Measurements from ENCODE around the gene SLC22A15. TPM values are rescaled to one million over a fixed set of nuclear protein-coding genes. Genes with fewer than 3 reads are reported as not detected.
"Not testable (repeated sequence)": the region's sequence is repeated elsewhere in the genome, so short reads cannot be mapped to it uniquely, and the experiment has no call there.

The SLC22A15 gene
- polyA plus RNA-seq, 1 donor (not counting 4 experiments of a cell fraction or from before 2014, with no cell fraction given): 14.9 TPM

- Histone ChIP-seq H3K9me3 (ENCODE audit: control insufficient read depth, low read depth, low read length) (no peaks in the 10 kb centered on the region), H2AFZ (ENCODE audit: control insufficient read depth, low read length) (no peak overlapping the region), H3K4me2 (ENCODE audit: control insufficient read depth, extremely low read depth, insufficient read depth, low read depth, low read length) (no peak overlapping the region), H3K27ac (ENCODE audit: control insufficient read depth, insufficient read depth, low read length) (no peak overlapping the region), H3K27me3 (ENCODE audit: control insufficient read depth, extremely low read depth, insufficient read depth, low read length) (no peaks in the 10 kb centered on the region), H3K9me1 (ENCODE audit: control insufficient read depth, extremely low read depth, insufficient read depth, low read length) (no peaks in the 10 kb centered on the region), H3K79me2 (ENCODE audit: control insufficient read depth, insufficient read depth, low read length) (no peaks in the 10 kb centered on the region), H3K4me3 (ENCODE audit: control insufficient read depth in 2 of 3, extremely low read depth in 1 of 3, insufficient read depth in 2 of 3, low read depth in 1 of 3, low read length in 3 of 3) (no peak overlapping the region), H3K9ac (ENCODE audit: control insufficient read depth, extremely low read depth, insufficient read depth, low read length) (no peak overlapping the region), H3K4me1 (ENCODE audit: control insufficient read depth, extremely low read depth, insufficient read depth, low read length) (no peaks in the 10 kb centered on the region), H4K20me1 (ENCODE audit: control insufficient read depth, extremely low read depth, insufficient read depth, low read length) (no peaks in the 10 kb centered on the region), H3K36me3 (ENCODE audit: control insufficient read depth in 2 of 2, extremely low read depth in 1 of 2, insufficient read depth in 2 of 2, low read length in 2 of 2) (no peaks in the 10 kb centered on the region)
- FAIRE-seq: no peak
- dilution Hi-C loops (cut with MboI; ENCODE audit: extremely low pct_ligation_motif_present, low sequenced_read_pairs): no loop called here
- DNase-seq (ENCODE audit: low read depth, low spot score): no peak
- TF ChIP-seq EZH2 (IDR thresholded peaks at IDR 0.05; ENCODE audit: low read length): no peak
- TF ChIP-seq CTCF (optimal IDR thresholded peaks at IDR 0.05 in 1 of 3, IDR thresholded peaks at IDR 0.05 in 1 of 3, conservative IDR thresholded peaks at IDR 0.05 in 1 of 3; ENCODE audit: extremely low read depth in 1 of 3, insufficient read depth in 2 of 3, low read length in 3 of 3): no peak
Measured at GRCh38 chr1:115969509-115969908, 6.8 kb upstream of the SLC22A15 start.

DNA sequence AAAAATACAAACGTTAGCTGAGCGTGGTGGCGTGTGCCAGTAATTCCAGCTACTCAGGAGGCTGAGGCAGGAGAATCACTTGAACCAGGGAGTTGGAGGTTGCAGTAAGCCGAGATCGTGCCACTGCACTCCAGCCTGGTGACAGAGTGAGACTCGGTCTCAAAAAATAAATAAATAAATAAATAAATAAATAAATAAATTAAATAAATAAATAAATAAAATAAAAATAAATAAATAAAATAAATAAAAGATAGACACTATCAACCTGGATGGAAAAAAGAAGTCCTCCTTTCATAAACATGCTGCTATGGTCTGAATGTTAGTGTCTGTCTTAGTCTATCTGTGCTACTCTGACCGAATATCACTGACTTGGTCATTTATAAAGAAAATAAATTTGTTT, 4.5 kb upstream of the SLC22A15 start:
- H4K20me1 ChIP-seq (ENCODE audit: control insufficient read depth, extremely low read depth, insufficient read depth, low read length); DNase-seq (ENCODE audit: low read depth, low spot score); H3K4me2 ChIP-seq (ENCODE audit: control insufficient read depth, extremely low read depth, insufficient read depth, low read depth, low read length); H3K9me1 ChIP-seq (ENCODE audit: control insufficient read depth, extremely low read depth, insufficient read depth, low read length); H3K27me3 ChIP-seq (ENCODE audit: control insufficient read depth, extremely low read depth, insufficient read depth, low read length); H3K9ac ChIP-seq (ENCODE audit: control insufficient read depth, extremely low read depth, insufficient read depth, low read length); H3K4me3 ChIP-seq (ENCODE audit: control insufficient read depth in 2 of 3, extremely low read depth in 1 of 3, insufficient read depth in 2 of 3, low read depth in 1 of 3, low read length in 3 of 3); H3K4me1 ChIP-seq (ENCODE audit: control insufficient read depth, extremely low read depth, insufficient read depth, low read length); H3K9me3 ChIP-seq (ENCODE audit: control insufficient read depth, low read depth, low read length); H3K27ac ChIP-seq (ENCODE audit: control insufficient read depth, insufficient read depth, low read length); H3K36me3 ChIP-seq (ENCODE audit: control insufficient read depth in 2 of 2, extremely low read depth in 1 of 2, insufficient read depth in 2 of 2, low read length in 2 of 2); dilution Hi-C loops (cut with MboI; ENCODE audit: extremely low pct_ligation_motif_present, low sequenced_read_pairs); H3K79me2 ChIP-seq (ENCODE audit: control insufficient read depth, insufficient read depth, low read length); H2AFZ ChIP-seq (ENCODE audit: control insufficient read depth, low read length); FAIRE-seq: not testable (repeated sequence)

- H3K9me3 ChIP-seq (ENCODE audit: control insufficient read depth, low read depth, low read length): no peaks in the 10 kb centered on the region
- H3K9me1 ChIP-seq (ENCODE audit: control insufficient read depth, extremely low read depth, insufficient read depth, low read length): no peaks in the 10 kb centered on the region
- H3K79me2 ChIP-seq (ENCODE audit: control insufficient read depth, insufficient read depth, low read length): peaks cover 3% of the 10 kb centered on the region
- no peak overlapping the region for H3K9ac ChIP-seq (ENCODE audit: control insufficient read depth, extremely low read depth, insufficient read depth, low read length)
- DNase-seq (ENCODE audit: low read depth, low spot score) (no peak), FAIRE-seq (no peak)
- peaks cover 6% of the 10 kb centered on the region for H3K4me1 ChIP-seq (ENCODE audit: control insufficient read depth, extremely low read depth, insufficient read depth, low read length)
- H3K27me3 ChIP-seq (ENCODE audit: control insufficient read depth, extremely low read depth, insufficient read depth, low read length): no peaks in the 10 kb centered on the region
- no peak overlapping the region for H3K4me2 ChIP-seq (ENCODE audit: control insufficient read depth, extremely low read depth, insufficient read depth, low read depth, low read length)
- H3K36me3 ChIP-seq (ENCODE audit: control insufficient read depth in 2 of 2, extremely low read depth in 1 of 2, insufficient read depth in 2 of 2, low read length in 2 of 2): no peaks in the 10 kb centered on the region
- H2AFZ ChIP-seq (ENCODE audit: control insufficient read depth, low read length): no peak overlapping the region
- H4K20me1 ChIP-seq (ENCODE audit: control insufficient read depth, extremely low read depth, insufficient read depth, low read length): no peaks in the 10 kb centered on the region
- no peak overlapping the region for H3K4me3 ChIP-seq (ENCODE audit: control insufficient read depth in 2 of 3, extremely low read depth in 1 of 3, insufficient read depth in 2 of 3, low read depth in 1 of 3, low read length in 3 of 3)
- H3K27ac ChIP-seq (ENCODE audit: control insufficient read depth, insufficient read depth, low read length): no peak overlapping the region
- dilution Hi-C loops (cut with MboI; ENCODE audit: extremely low pct_ligation_motif_present, low sequenced_read_pairs): no loop called here
- TF ChIP-seq EZH2 (IDR thresholded peaks at IDR 0.05; ENCODE audit: low read length) (no peak), CTCF (optimal IDR thresholded peaks at IDR 0.05 in 1 of 3, IDR thresholded peaks at IDR 0.05 in 1 of 3, conservative IDR thresholded peaks at IDR 0.05 in 1 of 3; ENCODE audit: extremely low read depth in 1 of 3, insufficient read depth in 2 of 3, low read length in 3 of 3) (no peak)
Measured at GRCh38 chr1:115973154-115973553, 3.2 kb upstream of the SLC22A15 start.

All from keratinocyte (primary cell).